Loucy (cell line): Measurements from ENCODE around the gene KCNJ5.
A peak's percentile ranks its signal among the peaks of the same experiment; 100 is the strongest.

Experiments
- H2AFZ ChIP-seq: fragments of 200-600 bp; sonication (generic); 2 replicates; pipeline ENCODE4 v1.6.0; 2016; ENCODE audit warnings: antibody characterized with exemption, mild to moderate bottlenecking, low read length, moderate library complexity
- H3F3A ChIP-seq: fragments of 200-600 bp; 2 replicates; pipeline ENCODE4 v1.6.0; 2016; ENCODE audit warnings: antibody characterized with exemption, low read depth, mild to moderate bottlenecking
- H3K27me3 ChIP-seq: fragments of 200-600 bp; sonication (generic); 2 replicates; pipeline ENCODE4 v1.6.1; 2014; ENCODE audit warnings: low read length, mild to moderate bottlenecking; ENCODE audit not compliant: insufficient read depth, poor library complexity, severe bottlenecking
- H3K36me3 ChIP-seq: fragments of 200-600 bp; sonication (generic); 2 replicates; pipeline ENCODE4 v1.6.1; 2016; ENCODE audit warnings: low read length; ENCODE audit not compliant: insufficient read depth
- H3K4me1 ChIP-seq: fragments of 200-600 bp; sonication (generic); 2 replicates; pipeline ENCODE4 v1.5.1; 2014; ENCODE audit warnings: low read length, mild to moderate bottlenecking; ENCODE audit not compliant: insufficient read depth, poor library complexity, severe bottlenecking
- H3K4me2 ChIP-seq: fragments of 200-600 bp; sonication (generic); 2 replicates; pipeline ENCODE4 v1.6.0; 2014; ENCODE audit warnings: antibody characterized with exemption, low read length, low read depth, mild to moderate bottlenecking; ENCODE audit not compliant: poor library complexity, severe bottlenecking
- H3K4me3 ChIP-seq: fragments of 200-600 bp; sonication (generic); 2 replicates; pipeline ENCODE4 v1.5.1; 2014; ENCODE audit warnings: low read length, mild to moderate bottlenecking, mixed read lengths; ENCODE audit not compliant: poor library complexity, severe bottlenecking
- H3K79me2 ChIP-seq: fragments of 200-600 bp; sonication (generic); 2 replicates; pipeline ENCODE4 v1.6.1; 2014; ENCODE audit warnings: low read length; ENCODE audit not compliant: insufficient read depth
- H3K9ac ChIP-seq: fragments of 200-600 bp; sonication (generic); 2 replicates; pipeline ENCODE4 v1.6.0; 2014; ENCODE audit warnings: mild to moderate bottlenecking, low read depth, low read length, moderate library complexity; ENCODE audit not compliant: poor library complexity, severe bottlenecking
- H3K9me2 ChIP-seq: fragments of 200-600 bp; sonication (generic); replicated peaks from 2 replicates; pipeline ENCODE4 v1.6.1; 2016; ENCODE audit warnings: low read depth, low read length, mixed read lengths
- H3K9me3 ChIP-seq: fragments of 200-600 bp; sonication (generic); 2 replicates; pipeline ENCODE4 v1.6.1; 2014; ENCODE audit warnings: mild to moderate bottlenecking, antibody characterized with exemption, low read length, low read depth; ENCODE audit not compliant: insufficient read depth
- H4K20me1 ChIP-seq: fragments of 200-600 bp; sonication (generic); 2 replicates; pipeline ENCODE4 v1.6.0; 2014; ENCODE audit warnings: antibody characterized with exemption, low read length, mild to moderate bottlenecking; ENCODE audit not compliant: insufficient read depth, poor library complexity, severe bottlenecking
- CTCF ChIP-seq: fragments of 200-600 bp; sonication (generic); conservative IDR thresholded peaks from 2 replicates; pipeline ENCODE4 v1.5.1; 2014; ENCODE audit warnings: mild to moderate bottlenecking, antibody characterized with exemption, low read length
- EZH2phosphoT487 ChIP-seq: fragments of 200-600 bp; IDR thresholded peaks from 2 replicates; pipeline ENCODE4 v1.6.1; 2018; ENCODE audit warnings: antibody characterized with exemption, mild to moderate bottlenecking, moderate library complexity, borderline replicate concordance

Gene KCNJ5

GRCh38 chr11:128894286-128894681 lies 3.1 kb downstream of the KCNJ5 start:
- Histone ChIP-seq H4K20me1 (no peaks in the 10 kb centered on the region), H3F3A (no peaks in the 10 kb centered on the region), H3K9me3 (no peaks in the 10 kb centered on the region), H3K9ac (no peak overlapping the region), H3K36me3 (no peaks in the 10 kb centered on the region), H3K4me3 (peak overlapping the region; percentile 42), H2AFZ (no peak overlapping the region), H3K4me1 (peaks cover 16% of the 10 kb centered on the region), H3K27me3 (peaks cover 30% of the 10 kb centered on the region), H3K9me2 (no peaks in the 10 kb centered on the region), H3K4me2 (peak overlapping the region; percentile 60), H3K79me2 (no peaks in the 10 kb centered on the region)
- no peak for TF ChIP-seq EZH2phosphoT487
- TF ChIP-seq CTCF: no peak

- TF ChIP-seq CTCF (no peak), EZH2phosphoT487 (no peak)
- Histone ChIP-seq H3K27me3 (peaks cover 26% of the 10 kb centered on the region), H4K20me1 (no peaks in the 10 kb centered on the region), H3K4me3 (no peak overlapping the region), H3K4me1 (peaks cover 16% of the 10 kb centered on the region), H3K4me2 (no peak overlapping the region), H3F3A (no peaks in the 10 kb centered on the region), H3K36me3 (no peaks in the 10 kb centered on the region), H3K9ac (no peak overlapping the region), H3K9me3 (no peaks in the 10 kb centered on the region), H2AFZ (no peak overlapping the region), H3K9me2 (no peaks in the 10 kb centered on the region), H3K79me2 (no peaks in the 10 kb centered on the region)
These were observed 3.5 kb downstream of the KCNJ5 start for GRCh38 chr11:128894685-128895084.

DNA sequence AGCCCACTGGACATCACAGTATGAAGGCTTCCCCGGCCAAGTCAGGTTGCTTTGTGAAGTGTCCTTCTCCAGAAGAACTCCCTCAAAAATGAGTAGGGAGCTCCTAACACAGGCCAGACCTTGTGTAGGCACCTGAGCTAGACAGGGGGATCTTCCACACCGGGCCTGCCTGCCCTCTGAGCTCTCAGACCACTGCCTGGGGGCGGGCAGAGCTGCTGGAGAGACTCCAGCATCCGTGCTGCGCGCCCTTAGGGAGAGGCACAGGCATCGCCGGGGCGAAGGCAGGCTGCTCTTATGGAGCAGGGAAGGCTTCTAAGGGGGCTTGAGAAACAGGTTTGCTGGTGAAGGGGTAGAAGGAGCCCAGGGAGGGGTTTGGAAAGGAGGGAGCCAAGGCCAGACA lies 4.4 kb downstream of the KCNJ5 start:
- Histone ChIP-seq H3K9ac (no peak overlapping the region), H3K4me2 (no peak overlapping the region), H3K36me3 (no peaks in the 10 kb centered on the region), H4K20me1 (no peaks in the 10 kb centered on the region), H3K79me2 (no peaks in the 10 kb centered on the region), H3K9me2 (no peaks in the 10 kb centered on the region), H3K4me1 (peaks cover 18% of the 10 kb centered on the region), H3K4me3 (no peak overlapping the region), H2AFZ (no peak overlapping the region), H3K9me3 (no peaks in the 10 kb centered on the region), H3F3A (no peaks in the 10 kb centered on the region), H3K27me3 (peaks cover 26% of the 10 kb centered on the region)
- TF ChIP-seq CTCF (no peak), EZH2phosphoT487 (no peak)
